ENCODE results near the gene PROS1. TPM values are rescaled to one million over a fixed set of nuclear protein-coding genes. Genes with fewer than 3 reads are reported as not detected.

PROS1 gene
- polyA plus RNA-seq, 2 of the 4 experiments (the other 2 are of a cell fraction), result 13.8 to 28.0 TPM

- POLR2A ChIA-PET, result no interaction called here
- no peak overlapping the region for H3K4me2 ChIP-seq
- H3K4me3 ChIP-seq, result no peak overlapping the region
- 65% methylated on average over 3 of the region's 3 CpGs for WGBS (ENCODE audit: missing lambda C conversion rate)
- no peaks in the 10 kb centered on the region for H3K9me3 ChIP-seq
- TF ChIP-seq MAFK (IDR thresholded peaks at IDR 0.05; ENCODE audit: partially characterized antibody) (no peak), ZC3H11A (IDR thresholded peaks at IDR 0.05) (no peak), KDM5A (IDR thresholded peaks at IDR 0.05) (no peak), MYC (IDR thresholded peaks at IDR 0.05; ENCODE audit: borderline replicate concordance, low read length) (no peak), HEYL (CRISPR knock-in tag; IDR thresholded peaks at IDR 0.05) (no peak), KDM1A (IDR thresholded peaks at IDR 0.05; ENCODE audit: low read depth) (no peak), ZFP36 (IDR thresholded peaks at IDR 0.05; ENCODE audit: borderline replicate concordance, partially characterized antibody) (no peak), FOSL2 (IDR thresholded peaks at IDR 0.05) (no peak), FOSL2 (CRISPR knock-in tag; IDR thresholded peaks at IDR 0.05) (no peak), GATA3 (IDR thresholded peaks at IDR 0.05; ENCODE audit: borderline replicate concordance) (no peak), HDAC2 (IDR thresholded peaks at IDR 0.05) (no peak), CEBPB (IDR thresholded peaks at IDR 0.05) (no peak), CHD2 (IDR thresholded peaks at IDR 0.05; ENCODE audit: low read length, partially characterized antibody) (no peak), MAZ (IDR thresholded peaks at IDR 0.05; ENCODE audit: borderline replicate concordance, low read depth, low read length) (no peak), EHF (CRISPR knock-in tag; IDR thresholded peaks at IDR 0.05) (no peak), SMC3 (IDR thresholded peaks at IDR 0.05) (no peak), HOXB13 (CRISPR knock-in tag; IDR thresholded peaks at IDR 0.05; ENCODE audit: low read depth) (no peak), ATOH8 (CRISPR knock-in tag; IDR thresholded peaks at IDR 0.05; ENCODE audit: low read depth) (no peak)
- TF ChIP-seq, protein P1, sequence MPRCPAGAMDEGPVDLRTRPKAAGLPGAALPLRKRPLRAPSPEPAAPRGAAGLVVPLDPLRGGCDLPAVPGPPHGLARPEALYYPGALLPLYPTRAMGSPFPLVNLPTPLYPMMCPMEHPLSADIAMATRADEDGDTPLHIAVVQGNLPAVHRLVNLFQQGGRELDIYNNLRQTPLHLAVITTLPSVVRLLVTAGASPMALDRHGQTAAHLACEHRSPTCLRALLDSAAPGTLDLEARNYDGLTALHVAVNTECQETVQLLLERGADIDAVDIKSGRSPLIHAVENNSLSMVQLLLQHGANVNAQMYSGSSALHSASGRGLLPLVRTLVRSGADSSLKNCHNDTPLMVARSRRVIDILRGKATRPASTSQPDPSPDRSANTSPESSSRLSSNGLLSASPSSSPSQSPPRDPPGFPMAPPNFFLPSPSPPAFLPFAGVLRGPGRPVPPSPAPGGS (IDR thresholded peaks at IDR 0.05), result no peak
- TF ChIP-seq, protein P2, sequence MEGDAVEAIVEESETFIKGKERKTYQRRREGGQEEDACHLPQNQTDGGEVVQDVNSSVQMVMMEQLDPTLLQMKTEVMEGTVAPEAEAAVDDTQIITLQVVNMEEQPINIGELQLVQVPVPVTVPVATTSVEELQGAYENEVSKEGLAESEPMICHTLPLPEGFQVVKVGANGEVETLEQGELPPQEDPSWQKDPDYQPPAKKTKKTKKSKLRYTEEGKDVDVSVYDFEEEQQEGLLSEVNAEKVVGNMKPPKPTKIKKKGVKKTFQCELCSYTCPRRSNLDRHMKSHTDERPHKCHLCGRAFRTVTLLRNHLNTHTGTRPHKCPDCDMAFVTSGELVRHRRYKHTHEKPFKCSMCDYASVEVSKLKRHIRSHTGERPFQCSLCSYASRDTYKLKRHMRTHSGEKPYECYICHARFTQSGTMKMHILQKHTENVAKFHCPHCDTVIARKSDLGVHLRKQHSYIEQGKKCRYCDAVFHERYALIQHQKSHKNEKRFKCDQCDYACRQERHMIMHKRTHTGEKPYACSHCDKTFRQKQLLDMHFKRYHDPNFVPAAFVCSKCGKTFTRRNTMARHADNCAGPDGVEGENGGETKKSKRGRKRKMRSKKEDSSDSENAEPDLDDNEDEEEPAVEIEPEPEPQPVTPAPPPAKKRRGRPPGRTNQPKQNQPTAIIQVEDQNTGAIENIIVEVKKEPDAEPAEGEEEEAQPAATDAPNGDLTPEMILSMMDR (IDR thresholded peaks at IDR 0.05), result no peak
- CTCF ChIA-PET, result no interaction called here
- no peak overlapping the region for H3K27ac ChIP-seq
- no peak for FAIRE-seq
- H3K4me1 ChIP-seq, result no peaks in the 10 kb centered on the region
- no peak for ATAC-seq
- no peak for DNase-seq (ENCODE audit: low read depth in 1 of 2, low spot score in 1 of 2)
Observed at GRCh38 chr3:93930041-93930440, 43.7 kb downstream of the PROS1 start.

DNA sequence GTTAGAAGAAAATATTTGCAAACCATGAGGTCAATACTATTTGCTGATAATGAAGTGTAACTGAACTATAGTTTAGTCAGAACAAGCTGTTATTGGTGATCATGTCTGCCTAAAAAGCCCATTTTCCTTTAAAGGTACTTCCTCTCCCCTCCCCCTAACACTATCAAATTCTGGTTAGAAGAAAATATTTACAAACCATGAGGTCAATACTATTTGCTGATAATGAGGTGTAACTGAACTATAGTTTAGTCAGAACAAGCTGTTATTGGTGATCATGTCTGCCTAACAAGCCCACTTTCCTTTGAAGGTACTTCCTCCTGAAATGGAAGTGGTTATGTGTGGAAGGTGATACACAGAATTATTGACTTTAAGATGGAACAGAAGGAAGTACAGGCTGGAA, 46.9 kb downstream of the PROS1 start:
- CTCF ChIA-PET, result no interaction called here
- DNase-seq (ENCODE audit: low read depth in 1 of 2, low spot score in 1 of 2) (no peak), FAIRE-seq (no peak), ATAC-seq (no peak)
- no peak overlapping the region for H3K4me3 ChIP-seq
- H3K27ac ChIP-seq, result no peak overlapping the region
- H3K9me3 ChIP-seq, result no peaks in the 10 kb centered on the region
- H3K4me2 ChIP-seq, result no peak overlapping the region
- no peaks in the 10 kb centered on the region for H3K4me1 ChIP-seq
- no peak for TF ChIP-seq MAX (IDR thresholded peaks at IDR 0.05)
- POLR2A ChIA-PET, result no interaction called here

DNA sequence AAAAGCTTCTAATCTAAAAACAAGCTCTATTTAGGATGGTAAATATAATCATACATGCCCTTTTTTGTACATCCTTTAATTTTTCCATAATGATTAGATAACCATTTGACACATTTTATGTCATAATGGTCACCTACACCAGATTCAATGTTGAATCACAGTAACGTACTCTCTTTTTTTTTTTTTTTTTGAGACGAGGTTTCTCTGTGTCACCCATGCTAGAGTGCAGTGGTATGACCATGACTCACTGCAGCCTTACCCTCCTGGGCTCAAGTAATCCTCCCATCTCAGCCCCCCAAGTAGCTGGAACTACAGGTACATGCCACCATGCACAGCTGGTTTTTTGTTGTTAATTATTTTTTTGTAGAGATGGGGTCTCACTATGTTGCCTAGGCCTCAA, 49.2 kb downstream of the PROS1 start:
- CTCF ChIA-PET, result no interaction called here
- no peak overlapping the region for H3K27ac ChIP-seq
- POLR2A ChIA-PET, result no interaction called here
- FAIRE-seq (no peak), ATAC-seq (no peak), DNase-seq (ENCODE audit: low read depth in 1 of 2, low spot score in 1 of 2) (no peak)
- no peaks in the 10 kb centered on the region for H3K9me3 ChIP-seq
- no peaks in the 10 kb centered on the region for H3K4me1 ChIP-seq
- H3K4me3 ChIP-seq, result no peak overlapping the region
- 70% methylated on average over 2 of the region's 2 CpGs for WGBS (ENCODE audit: missing lambda C conversion rate)
- no peak overlapping the region for H3K4me2 ChIP-seq
- TF ChIP-seq TFCP2L1 (CRISPR knock-in tag; IDR thresholded peaks at IDR 0.05) (no peak), SREBF2 (IDR thresholded peaks at IDR 0.05) (no peak), FOXS1 (CRISPR knock-in tag; IDR thresholded peaks at IDR 0.05) (no peak), JUNB (IDR thresholded peaks at IDR 0.05) (no peak), SMC3 (IDR thresholded peaks at IDR 0.05) (no peak), PBX3 (IDR thresholded peaks at IDR 0.05) (no peak), BHLHE40 (IDR thresholded peaks at IDR 0.05; ENCODE audit: low read depth, low read length) (no peak), EHMT2 (IDR thresholded peaks at IDR 0.05; ENCODE audit: low read depth) (no peak), ESRRA (IDR thresholded peaks at IDR 0.05; ENCODE audit: borderline replicate concordance, low read length) (no peak), POLR2AphosphoS2 (conservative IDR thresholded peaks at IDR 0.05; ENCODE audit: low read length) (no peak)
- TF ChIP-seq, protein P3, sequence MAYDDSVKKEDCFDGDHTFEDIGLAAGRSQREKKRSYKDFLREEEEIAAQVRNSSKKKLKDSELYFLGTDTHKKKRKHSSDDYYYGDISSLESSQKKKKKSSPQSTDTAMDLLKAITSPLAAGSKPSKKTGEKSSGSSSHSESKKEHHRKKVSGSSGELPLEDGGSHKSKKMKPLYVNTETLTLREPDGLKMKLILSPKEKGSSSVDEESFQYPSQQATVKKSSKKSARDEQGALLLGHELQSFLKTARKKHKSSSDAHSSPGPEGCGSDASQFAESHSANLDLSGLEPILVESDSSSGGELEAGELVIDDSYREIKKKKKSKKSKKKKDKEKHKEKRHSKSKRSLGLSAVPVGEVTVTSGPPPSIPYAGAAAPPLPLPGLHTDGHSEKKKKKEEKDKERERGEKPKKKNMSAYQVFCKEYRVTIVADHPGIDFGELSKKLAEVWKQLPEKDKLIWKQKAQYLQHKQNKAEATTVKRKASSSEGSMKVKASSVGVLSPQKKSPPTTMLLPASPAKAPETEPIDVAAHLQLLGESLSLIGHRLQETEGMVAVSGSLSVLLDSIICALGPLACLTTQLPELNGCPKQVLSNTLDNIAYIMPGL (CRISPR knock-in tag; IDR thresholded peaks at IDR 0.05; ENCODE audit: borderline replicate concordance), result no peak
- TF ChIP-seq, protein P4, sequence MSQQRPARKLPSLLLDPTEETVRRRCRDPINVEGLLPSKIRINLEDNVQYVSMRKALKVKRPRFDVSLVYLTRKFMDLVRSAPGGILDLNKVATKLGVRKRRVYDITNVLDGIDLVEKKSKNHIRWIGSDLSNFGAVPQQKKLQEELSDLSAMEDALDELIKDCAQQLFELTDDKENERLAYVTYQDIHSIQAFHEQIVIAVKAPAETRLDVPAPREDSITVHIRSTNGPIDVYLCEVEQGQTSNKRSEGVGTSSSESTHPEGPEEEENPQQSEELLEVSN (IDR thresholded peaks at IDR 0.05; ENCODE audit: borderline replicate concordance, low read depth), result no peak
